H1 (cell line): Measurements from ENCODE around the gene PINK1. TPM values are rescaled to one million over a fixed set of nuclear protein-coding genes. Genes with fewer than 3 reads are reported as not detected.

Experiments
- CTCF ChIA-PET: fragments of 300-600 bp; sonication (Branson Sonifier 250); formaldehyde crosslinking; loops from one replicate; lab custom pipeline; 2021; ENCODE audit not compliant: partially characterized antibody; lab: Charles Lee
- POLR2A ChIA-PET: fragments of 300-600 bp; sonication (Branson Sonifier 250); formaldehyde crosslinking; loops from one replicate; lab custom pipeline; 2021; ENCODE audit warnings: inconsistent platforms; ENCODE audit not compliant: partially characterized antibody; lab: Charles Lee
- DNase-seq, 2 experiments: peaks; one replicate each; pipeline versions ENCODE4 v3.0.0 to v3.0.0-alpha.2; 2010 to 2022; ENCODE audit warnings: low spot score in 2 of 2, low read depth in 1 of 2, mixed read lengths in 1 of 2
- FAIRE-seq: peaks from 2 replicates; lab custom pipeline; 2011; peaks lifted over from hg19 to GRCh38; lab: Jason Lieb, UNC
- H2AFZ ChIP-seq: 2 replicates; pipeline ENCODE4 v1.8.1; 2012; ENCODE audit warnings: low read length, inconsistent platforms
- H2AK5ac ChIP-seq: 2 replicates; pipeline ENCODE4 v1.6.1; 2013; ENCODE audit warnings: low read depth, low read length
- H2BK120ac ChIP-seq: replicated peaks from 2 replicates; pipeline ENCODE3; 2013; ENCODE audit warnings: low read depth, low read length, inconsistent platforms
- H2BK12ac ChIP-seq: 2 replicates; pipeline ENCODE4 v1.6.1; 2013; ENCODE audit warnings: low read depth, low read length
- H2BK15ac ChIP-seq: 2 replicates; pipeline ENCODE4 v1.6.1; 2013; ENCODE audit warnings: low read length
- H2BK20ac ChIP-seq: 2 replicates; pipeline ENCODE4 v1.6.1; 2013; ENCODE audit warnings: low read length
- H2BK5ac ChIP-seq: 2 replicates; pipeline ENCODE4 v1.6.1; 2013; ENCODE audit warnings: low read depth, low read length
- H3K14ac ChIP-seq: 2 replicates; pipeline ENCODE4 v1.6.1; 2013; ENCODE audit warnings: inconsistent platforms; ENCODE audit not compliant: insufficient read length
- H3K18ac ChIP-seq: 2 replicates; pipeline ENCODE4 v1.6.1; 2013; ENCODE audit warnings: low read length; ENCODE audit errors: extremely low read depth
- H3K23ac ChIP-seq: 2 replicates; pipeline ENCODE4 v1.6.1; 2013; ENCODE audit warnings: inconsistent platforms; ENCODE audit not compliant: insufficient read length
- H3K23me2 ChIP-seq: 2 replicates; pipeline ENCODE4 v1.6.1; 2013; ENCODE audit warnings: low read depth, low read length
- H3K27ac ChIP-seq: 2 replicates; pipeline ENCODE4 v1.6.1; 2011; ENCODE audit warnings: low read depth, low read length, inconsistent platforms
- H3K27me3 ChIP-seq, 4 experiments: replicated peaks in 1 of 4; 1 replicate in 1 of 4; 2 replicates in 3 of 4; pipeline versions ENCODE4 v1.6.1 to v1.8.1; 2011 to 2013; ENCODE audit warnings: low read length in 3 of 4, mild to moderate bottlenecking in 3 of 4, inconsistent platforms in 2 of 4, mixed read lengths in 2 of 4, moderate library complexity in 1 of 4; ENCODE audit not compliant: control insufficient read depth in 3 of 4, insufficient read depth in 3 of 4; ENCODE audit errors: extremely low read depth in 1 of 4
- H3K36me3 ChIP-seq, 4 experiments: 2 replicates each; pipeline versions ENCODE4 v1.6.1 to v1.8.1; 2011 to 2013; ENCODE audit warnings: mild to moderate bottlenecking in 4 of 4, low read length in 3 of 4, moderate library complexity in 2 of 4, control low read depth in 1 of 4, inconsistent platforms in 1 of 4; ENCODE audit not compliant: insufficient read depth in 4 of 4, control insufficient read depth in 2 of 4
- H3K4ac ChIP-seq: replicated peaks from 2 replicates; pipeline ENCODE3; 2013; ENCODE audit warnings: low read length, low read depth, mixed read lengths, inconsistent platforms; ENCODE audit not compliant: insufficient read length
- H3K4me1 ChIP-seq, 4 experiments: replicated peaks in 1 of 4; 1 replicate in 1 of 4; 2 replicates in 3 of 4; pipeline versions ENCODE4 v1.6.1 to v1.8.1; 2011 to 2013; ENCODE audit warnings: low read length in 3 of 4, inconsistent platforms in 2 of 4, mixed read lengths in 1 of 4; ENCODE audit not compliant: insufficient read depth in 4 of 4, control insufficient read depth in 3 of 4
- H3K4me2 ChIP-seq, 2 experiments: 2 replicates each; pipeline versions ENCODE4 v1.6.1 to v1.8.1; 2011 to 2013; ENCODE audit warnings: low read depth in 2 of 2, low read length in 2 of 2, control low read depth in 1 of 2, inconsistent platforms in 1 of 2, mild to moderate bottlenecking in 1 of 2; ENCODE audit not compliant: insufficient read depth in 1 of 2
- H3K4me3 ChIP-seq, 4 experiments: fragments of 200-600, 300-600 bp in 1 of 4; sonication (generic), shearing (Covaris generic), sonication (Bioruptor Twin) in 1 of 4; 2 replicates each; pipeline versions ENCODE4 v1.5.1 to v1.8.1; 2011 to 2016; ENCODE audit warnings: low read length in 4 of 4, low read depth in 3 of 4, control low read depth in 2 of 4, inconsistent platforms in 2 of 4, mild to moderate bottlenecking in 2 of 4, mixed read lengths in 1 of 4, moderate library complexity in 1 of 4; ENCODE audit not compliant: insufficient read depth in 2 of 4; ENCODE audit errors: extremely low read depth in 1 of 4
- H3K56ac ChIP-seq: replicated peaks from 2 replicates; pipeline ENCODE3; 2013; ENCODE audit warnings: low read depth, mild to moderate bottlenecking, mixed read lengths, low read length, inconsistent platforms; ENCODE audit not compliant: insufficient read length
- H3K79me1 ChIP-seq: 2 replicates; pipeline ENCODE4 v1.6.1; 2013; ENCODE audit warnings: low read depth, low read length, control low read depth
- H3K79me2 ChIP-seq, 2 experiments: 2 replicates each; pipeline versions ENCODE4 v1.6.1 to v1.8.1; 2012 to 2013; ENCODE audit warnings: low read length in 2 of 2, mild to moderate bottlenecking in 2 of 2, inconsistent platforms in 1 of 2; ENCODE audit not compliant: insufficient read depth in 2 of 2, control insufficient read depth in 1 of 2
- H3K9ac ChIP-seq, 4 experiments: replicated peaks in 1 of 4; 1 replicate in 1 of 4; 2 replicates in 3 of 4; pipeline versions ENCODE4 v1.6.1 to v1.8.1; 2011 to 2013; ENCODE audit warnings: low read depth in 3 of 4, low read length in 3 of 4, control low read depth in 2 of 4, mild to moderate bottlenecking in 2 of 4, moderate library complexity in 2 of 4, inconsistent platforms in 1 of 4; ENCODE audit errors: extremely low read depth in 1 of 4
- H3K9me3 ChIP-seq, 2 experiments: 2 replicates each; pipeline versions ENCODE4 v1.6.1 to v1.8.1; 2012 to 2013; ENCODE audit warnings: mild to moderate bottlenecking in 2 of 2, moderate library complexity in 2 of 2, control low read depth in 1 of 2, inconsistent platforms in 1 of 2, low read depth in 1 of 2, low read length in 1 of 2, mixed read lengths in 1 of 2; ENCODE audit not compliant: insufficient read depth in 2 of 2
- H4K20me1 ChIP-seq, 2 experiments: replicated peaks in 1 of 2; 2 replicates each; pipeline versions ENCODE3 to v1.8.1; 2011 to 2013; ENCODE audit warnings: inconsistent platforms in 2 of 2, low read length in 2 of 2, mild to moderate bottlenecking in 1 of 2; ENCODE audit not compliant: insufficient read depth in 2 of 2, control insufficient read depth in 1 of 2
- H4K5ac ChIP-seq: 2 replicates; pipeline ENCODE4 v1.6.1; 2013; ENCODE audit warnings: low read length, low read depth, mixed read lengths, inconsistent platforms; ENCODE audit not compliant: insufficient read length
- H4K8ac ChIP-seq: 2 replicates; pipeline ENCODE4 v1.8.0; 2013; ENCODE audit warnings: mild to moderate bottlenecking, moderate library complexity, low read length, inconsistent platforms; ENCODE audit not compliant: insufficient read depth; ENCODE audit errors: extremely low read depth
- H4K91ac ChIP-seq: replicated peaks from 2 replicates; pipeline ENCODE3; 2013; ENCODE audit warnings: low read length, mixed read lengths, inconsistent platforms; ENCODE audit not compliant: insufficient read length
- EP300 ChIP-seq, 2 experiments: IDR thresholded peaks; 1 replicate in 1 of 2; 2 replicates in 1 of 2; pipeline ENCODE4 v1.6.1; 2011 to 2012; ENCODE audit warnings: low read depth in 2 of 2, low read length in 2 of 2, mild to moderate bottlenecking in 2 of 2, borderline replicate concordance in 1 of 2, inconsistent platforms in 1 of 2, moderate library complexity in 1 of 2
- KDM1A ChIP-seq: fragments of 200-600, 300-600 bp; sonication (generic); IDR thresholded peaks from 2 replicates; pipeline ENCODE4 v1.7.1; 2016; ENCODE audit warnings: mild to moderate bottlenecking, low read length, borderline replicate concordance
- RXRA ChIP-seq: IDR thresholded peaks from 2 replicates; pipeline ENCODE4 v1.6.1; 2011; ENCODE audit warnings: low read depth, mild to moderate bottlenecking, low read length, moderate library complexity; ENCODE audit not compliant: insufficient read depth
- WGBS, 2 experiments: shearing (Covaris generic) in 1 of 2; methylation state at CpG; one replicate each; pipeline versions ENCODE4 v1.1.6 to v1.1.7; 2013 to 2015; ENCODE audit warnings: low lambda C conversion rate in 2 of 2, mixed read lengths in 2 of 2, inconsistent platforms in 1 of 2, low coverage in 1 of 2, missing lambda C conversion rate in 1 of 2; ENCODE audit not compliant: insufficient replicate concordance in 2 of 2, insufficient coverage in 1 of 2, insufficient read length in 1 of 2; ENCODE audit errors: extremely low coverage in 1 of 2, missing lambda C conversion rate in 1 of 2; 5-methylcytosine and 5-hydroxymethylcytosine counted together
- polyA plus RNA-seq, 7 experiments: library from polyadenylated mRNA; depleted of rRNA in 3 of 7; stranded (reverse) in 5 of 7; unstranded in 2 of 7; fragments of >200 nt in 5 of 7; fragments of 200-250 nt in 2 of 7; gene quantifications; 1 replicate in 5 of 7; 2 replicates in 1 of 7; 4 replicates in 1 of 7; pipeline versions ENCODE4 v1.2.1 to v1.2.3, GENCODE V29; 2011 to 2013; ENCODE audit warnings: missing spikeins in 2 of 7, mixed read lengths in 2 of 7
- total RNA-seq: library from RNA; stranded (reverse); fragmentation: NEBNext Ultra II Directional; extraction: Animal tissue kit (Norgen Biotek cat#: 25700); gene quantifications from 2 replicates; pipeline ENCODE4 v1.2.1, GENCODE V29; 2021

The PINK1 gene
- total and polyA plus RNA-seq, 2 of the 8 experiments (the other 6 are each of a cell fraction or from before 2014, with no cell fraction given): 16.1 to 19.3 TPM

GRCh38 chr1:20686883-20687725, 53.8 kb downstream of the PINK1 start:
- Histone ChIP-seq H3K79me2 (no peaks in the 10 kb centered on the region), H3K18ac (no peak overlapping the region), H3K36me3 (peaks cover 0 to 3% (median 0%) of the 10 kb centered on the region in 4 experiments; a peak in 2 of 8 replicates), H3K14ac (no peak overlapping the region), H3K4me3 (no peak overlapping the region), H3K9ac (no peak overlapping the region), H2AFZ (no peak overlapping the region), H3K27me3 (no peaks in the 10 kb centered on the region), H2BK20ac (no peak overlapping the region), H2AK5ac (no peak overlapping the region), H3K79me1 (no peaks in the 10 kb centered on the region), H3K4ac (no peak overlapping the region), H2BK120ac (no peak overlapping the region), H3K9me3 (no peaks in the 10 kb centered on the region), H3K27ac (no peak overlapping the region), H3K23me2 (no peaks in the 10 kb centered on the region), H3K56ac (no peak overlapping the region), H3K4me1 (no peaks in the 10 kb centered on the region; a peak in 1 of 7 replicates), H2BK12ac (no peak overlapping the region), H4K20me1 (no peaks in the 10 kb centered on the region), H2BK5ac (no peak overlapping the region), H4K8ac (no peak overlapping the region), H4K5ac (no peak overlapping the region), H2BK15ac (no peak overlapping the region), H4K91ac (no peak overlapping the region), H3K4me2 (no peak overlapping the region), H3K23ac (no peak overlapping the region)
- CTCF ChIA-PET: interaction anchor here (1.5 to 1.9 kb wide), 3 partner anchors 9 to 46 kb away, joined by 4 to 6 read pairs (median 6); partner anchors contain the start of gene SH2D5
- WGBS, 2 experiments: 89% methylated on average over 24 of the region's 26 CpGs; no CpG with 5 or more reads in 1 of the 2 experiments
- TF ChIP-seq KDM1A (no peak), RXRA (no peak), EP300 (IDR thresholded peaks at IDR 0.05; ENCODE audit: borderline replicate concordance in 1 of 2, low read depth in 2 of 2, low read length in 2 of 2) (no peak)
- no peak for FAIRE-seq
- POLR2A ChIA-PET: no interaction called here
- no peak for DNase-seq
